ENCODE results near the gene ZNF519. TPM values are rescaled to one million over a fixed set of nuclear protein-coding genes. Genes with fewer than 3 reads are reported as not detected.
"Not testable (repeated sequence)": the region's sequence is repeated elsewhere in the genome, so short reads cannot be mapped to it uniquely, and the experiment has no call there.

The ZNF519 gene
- total RNA-seq, 1 donor from 2014 or later = not detected

- intact Hi-C loops (cut with DNase I) = no loop called here
- no peak for TF ChIP-seq CTCF (IDR thresholded peaks at IDR 0.05)
- no peaks in the 10 kb centered on the region for H3K9me3 ChIP-seq
Observed at GRCh38 chr18:14144628-14144895, 12.3 kb upstream of the ZNF519 start.

DNA sequence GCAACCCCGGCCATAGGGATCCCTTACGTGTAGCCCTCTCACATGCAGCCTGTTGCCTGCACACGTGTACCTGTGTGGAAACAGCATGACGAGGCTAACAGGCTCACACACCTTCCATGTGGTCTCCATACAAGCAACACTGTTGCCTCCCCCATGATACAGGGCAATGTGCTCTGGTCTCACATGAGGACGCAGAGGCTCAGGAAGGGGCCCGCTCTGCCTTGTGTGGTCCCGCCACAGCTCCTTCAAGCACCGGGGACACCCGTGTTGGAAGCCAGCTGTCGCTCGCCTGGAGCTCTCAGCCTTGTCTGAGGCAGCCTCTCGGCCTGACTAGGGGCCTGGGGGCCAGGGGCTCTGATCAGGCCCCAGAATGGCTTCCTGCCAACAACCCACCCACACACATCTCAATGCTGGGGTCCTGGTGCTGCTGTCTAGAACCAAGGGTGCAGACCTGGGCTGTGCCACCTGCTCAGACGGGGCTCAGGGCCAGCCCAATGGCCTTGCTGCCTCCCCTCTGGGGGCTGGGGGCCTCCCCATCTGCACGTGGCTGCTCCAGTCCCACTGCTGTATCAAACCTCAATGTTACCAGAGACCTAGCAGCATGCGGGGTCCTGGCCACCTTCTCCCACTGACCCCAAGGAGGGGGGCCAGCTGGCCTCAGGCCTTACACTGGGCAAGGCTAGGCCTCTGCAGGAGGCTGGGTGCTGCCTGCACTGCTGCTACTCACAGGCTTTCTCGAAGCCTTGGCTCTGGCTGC is 11.8 kb upstream of the ZNF519 start:
- H3K36me3 ChIP-seq; H3K9me3 ChIP-seq; H3K27me3 ChIP-seq; intact Hi-C loops (cut with DNase I); H3K4me3 ChIP-seq; DNase-seq (ENCODE audit: low spot score in 2 of 2); H3K27ac ChIP-seq; H3K4me1 ChIP-seq: not testable (repeated sequence)

More at GRCh38 chr18:14144628-14144895, 12.3 kb upstream of the ZNF519 start:
- Histone ChIP-seq H3K4me1 (no peaks in the 10 kb centered on the region), H3K36me3 (no peaks in the 10 kb centered on the region), H3K4me3 (no peak overlapping the region), H3K27me3 (no peaks in the 10 kb centered on the region), H3K27ac (no peak overlapping the region)
- no peak for DNase-seq (ENCODE audit: low spot score in 2 of 2)

DNA sequence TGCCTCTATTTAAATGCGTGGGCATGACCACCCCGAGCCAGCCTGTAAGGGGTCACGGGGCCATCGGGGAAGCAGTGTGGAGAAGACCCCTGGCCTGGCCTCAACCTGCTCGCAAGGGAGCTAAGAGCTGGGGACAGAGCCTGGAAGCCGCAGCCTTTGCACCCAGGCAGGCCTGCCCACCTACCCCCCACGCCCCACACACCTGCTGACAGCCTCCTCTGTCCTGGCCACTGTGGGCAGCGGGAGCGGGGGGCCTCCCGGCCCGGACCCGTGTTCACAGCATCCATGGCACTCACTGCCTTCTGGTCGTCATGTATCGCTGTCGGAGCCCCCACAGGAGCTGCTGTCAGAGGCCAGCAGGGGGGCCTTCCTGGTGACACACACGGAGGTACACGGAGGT is 11.2 kb upstream of the ZNF519 start:
- H3K4me3 ChIP-seq; H3K27me3 ChIP-seq; H3K4me1 ChIP-seq; H3K36me3 ChIP-seq; H3K9me3 ChIP-seq; intact Hi-C loops (cut with DNase I); H3K27ac ChIP-seq; DNase-seq (ENCODE audit: low spot score in 2 of 2): not testable (repeated sequence)

DNA sequence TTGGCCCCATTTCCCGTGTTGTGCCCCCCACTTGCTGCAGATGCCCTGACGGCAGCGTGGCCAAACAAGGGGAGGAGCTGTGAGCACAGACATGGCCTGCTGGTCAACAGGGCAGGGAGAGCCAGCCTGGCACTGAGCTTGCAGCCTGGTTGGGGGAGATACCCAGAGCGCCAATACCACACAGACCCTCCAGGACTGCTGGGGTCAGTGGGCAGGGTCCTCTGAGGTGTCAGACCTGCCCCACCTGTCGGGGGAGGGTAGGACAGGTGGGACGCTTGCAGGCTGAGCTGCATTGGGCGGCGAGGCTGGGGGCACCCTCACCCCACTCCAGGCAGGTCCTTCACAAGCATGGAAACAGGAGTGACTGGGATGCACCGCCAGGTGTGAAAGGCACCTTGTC is 9.9 kb upstream of the ZNF519 start:
- H3K9me3 ChIP-seq; DNase-seq (ENCODE audit: low spot score in 2 of 2); H3K4me3 ChIP-seq; H3K4me1 ChIP-seq; H3K36me3 ChIP-seq; H3K27me3 ChIP-seq; intact Hi-C loops (cut with DNase I); H3K27ac ChIP-seq: not testable (repeated sequence)

- H3K4me3 ChIP-seq; intact Hi-C loops (cut with DNase I); H3K27ac ChIP-seq; H3K36me3 ChIP-seq; H3K27me3 ChIP-seq; DNase-seq (ENCODE audit: low spot score in 2 of 2); H3K4me1 ChIP-seq; H3K9me3 ChIP-seq: not testable (repeated sequence)
Observed at GRCh38 chr18:14139583-14139982, 7.3 kb upstream of the ZNF519 start.

- H3K27me3 ChIP-seq; H3K4me1 ChIP-seq; H3K27ac ChIP-seq; H3K9me3 ChIP-seq; DNase-seq (ENCODE audit: low spot score in 2 of 2); H3K36me3 ChIP-seq; intact Hi-C loops (cut with DNase I); H3K4me3 ChIP-seq: not testable (repeated sequence)
Observed at GRCh38 chr18:14137971-14138370, 5.7 kb upstream of the ZNF519 start.

DNA sequence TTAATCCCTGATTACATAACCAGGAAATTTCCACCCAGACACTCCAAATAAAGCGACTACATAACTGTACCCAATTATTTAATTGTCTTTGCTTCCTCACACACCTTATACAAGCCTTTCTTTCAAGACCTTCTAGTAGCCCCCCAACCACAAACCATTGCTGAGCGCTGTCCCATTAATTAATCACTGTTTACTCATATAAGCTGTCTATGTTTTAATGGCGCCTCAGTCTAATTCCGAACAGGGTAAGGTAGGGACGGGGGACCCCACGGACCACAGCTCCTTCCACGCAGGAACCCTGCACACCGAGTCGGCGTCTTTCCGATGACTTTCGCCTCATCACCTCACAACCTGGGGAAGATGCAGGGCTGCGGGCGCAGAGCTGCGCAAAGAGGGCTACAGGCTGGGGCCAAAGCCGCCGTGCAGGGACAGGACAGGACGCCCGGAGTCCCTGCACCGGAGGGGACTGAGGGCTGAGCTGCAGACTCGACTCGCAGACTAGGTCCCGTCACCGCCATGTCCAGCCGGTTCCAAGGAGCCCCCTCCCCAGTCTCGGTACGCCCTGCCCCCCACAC is 452 bp downstream of the ZNF519 start:
- Histone ChIP-seq H3K27ac (peak overlapping the region; percentile 38 to 66), H3K4me3 (peak overlapping the region; percentile 53 to 77)
- H3K36me3 ChIP-seq; H3K27me3 ChIP-seq; intact Hi-C loops (cut with DNase I); H3K9me3 ChIP-seq; DNase-seq (ENCODE audit: low spot score in 2 of 2); H3K4me1 ChIP-seq: not testable (repeated sequence)

- H3K27me3 ChIP-seq; H3K36me3 ChIP-seq; intact Hi-C loops (cut with DNase I); H3K4me3 ChIP-seq; H3K4me1 ChIP-seq; H3K9me3 ChIP-seq; DNase-seq (ENCODE audit: low spot score in 2 of 2): not testable (repeated sequence)
- H3K27ac ChIP-seq = peak overlapping the region in 1 of 2 donors; percentile 6
Observed at GRCh38 chr18:14130804-14131203, 1.4 kb downstream of the ZNF519 start.

DNA sequence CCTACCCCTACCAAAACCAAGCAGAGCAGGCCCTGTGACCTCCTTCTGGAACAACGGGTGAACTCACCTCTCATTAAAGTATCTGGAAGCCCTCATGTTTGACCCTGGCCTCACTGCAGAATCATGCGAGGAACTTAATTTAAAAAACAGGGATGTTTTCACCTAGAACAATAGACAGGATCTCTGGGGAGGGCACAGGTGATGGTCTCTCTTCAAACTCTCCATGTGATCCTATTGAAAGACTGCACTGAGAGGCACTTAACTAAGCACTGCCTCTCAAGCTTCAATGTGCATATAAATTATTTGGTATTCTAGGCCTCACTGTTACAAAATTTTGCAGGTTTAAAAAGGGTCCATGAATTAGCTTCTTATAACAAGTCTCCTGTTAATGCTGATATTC is 7.5 kb downstream of the ZNF519 start:
- Histone ChIP-seq H3K27me3 (no peaks in the 10 kb centered on the region), H3K27ac (no peak overlapping the region), H3K9me3 (no peaks in the 10 kb centered on the region), H3K4me3 (no peak overlapping the region), H3K4me1 (no peaks in the 10 kb centered on the region), H3K36me3 (no peaks in the 10 kb centered on the region)
- DNase-seq (ENCODE audit: low spot score in 2 of 2) = no peak
- intact Hi-C loops (cut with DNase I) = no loop called here
- TF ChIP-seq CTCF (IDR thresholded peaks at IDR 0.05) = no peak
